Gastrocnemius medialis (tissue), 4 donors: ENCODE results near the gene MIB2.

Experiments
- CTCF ChIP-seq, 5 experiments: fragments of 450-650 bp in 3 of 5; fragments of 200-600 bp in 2 of 5; sonication (generic) in 2 of 5; IDR thresholded peaks in 4 of 5; conservative IDR thresholded peaks in 1 of 5; 1 replicate in 4 of 5; 2 replicates in 1 of 5; pipeline ENCODE4 v1.5.1; 2016 to 2019; ENCODE audit warnings: antibody characterized with exemption in 5 of 5, mild to moderate bottlenecking in 3 of 5, moderate library complexity in 3 of 5
- POLR2A ChIP-seq, 2 donors: fragments of 450-650 bp; IDR thresholded peaks; one replicate each; pipeline ENCODE4 v1.6.1; 2017; ENCODE audit warnings: antibody characterized with exemption in 2 of 2, mild to moderate bottlenecking in 2 of 2, moderate library complexity in 2 of 2

DNA sequence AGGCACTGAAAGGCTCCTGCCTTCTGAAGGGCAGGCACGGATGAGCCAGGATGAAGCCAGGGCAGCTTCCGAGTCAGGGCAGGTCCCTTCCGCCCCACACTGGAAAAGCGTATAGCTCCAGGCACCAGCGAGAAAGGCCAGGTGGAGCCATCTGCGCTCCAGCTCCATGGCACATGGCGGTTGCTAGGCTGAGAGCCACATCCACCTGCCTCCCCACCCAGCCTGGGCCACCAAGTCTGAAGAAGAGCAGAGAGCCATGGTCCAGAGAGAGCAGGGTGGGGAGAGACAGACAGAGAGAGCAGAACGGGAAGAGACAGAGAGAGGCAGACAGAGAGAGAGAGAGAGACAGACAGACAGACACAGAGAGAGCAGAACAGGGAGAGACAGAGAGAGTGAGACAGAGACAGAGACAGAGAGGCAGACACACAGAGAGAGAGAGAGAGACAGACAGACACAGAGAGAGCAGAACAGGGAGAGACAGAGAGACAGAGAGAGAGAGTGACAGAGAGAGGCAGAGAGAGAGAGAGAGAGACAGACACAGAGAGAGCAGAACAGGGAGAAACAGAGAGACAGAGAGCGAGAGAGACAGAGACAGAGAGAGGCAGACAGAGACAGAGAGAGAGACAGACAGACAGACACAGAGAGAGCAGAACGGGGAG is 20.6 kb upstream of the MIB2 start:
- no peak for TF ChIP-seq CTCF (IDR thresholded peaks at IDR 0.05 in 4 of 5, conservative IDR thresholded peaks at IDR 0.05 in 1 of 5)
- no peak for TF ChIP-seq POLR2A (IDR thresholded peaks at IDR 0.05)
